Transverse colon (tissue), 3 donors: Measurements from ENCODE around the gene ATP2A1.

Experiments used
- EP300 ChIP-seq: sonication (generic); formaldehyde crosslinking; IDR thresholded peaks from one replicate; pipeline ENCODE4 v1.6.1; 2017; ENCODE audit warnings: antibody characterized with exemption, low read depth
- POLR2A ChIP-seq: fragments of 450-650 bp; IDR thresholded peaks from one replicate; pipeline ENCODE4 v1.6.1; 2016; ENCODE audit warnings: antibody characterized with exemption, mild to moderate bottlenecking, moderate library complexity
- TF ChIP-seq, protein P1 (sequence below), 5 experiments: fragments of 200-600 bp in 3 of 5; fragments of 450-650 bp in 2 of 5; sonication (generic) in 3 of 5; IDR thresholded peaks; 1 replicate in 2 of 5; 2 replicates in 3 of 5; pipeline ENCODE4 v1.5.1; 2016 to 2017; ENCODE audit warnings: antibody characterized with exemption in 5 of 5, inconsistent platforms in 3 of 5, mild to moderate bottlenecking in 2 of 5, moderate library complexity in 1 of 5

DNA sequence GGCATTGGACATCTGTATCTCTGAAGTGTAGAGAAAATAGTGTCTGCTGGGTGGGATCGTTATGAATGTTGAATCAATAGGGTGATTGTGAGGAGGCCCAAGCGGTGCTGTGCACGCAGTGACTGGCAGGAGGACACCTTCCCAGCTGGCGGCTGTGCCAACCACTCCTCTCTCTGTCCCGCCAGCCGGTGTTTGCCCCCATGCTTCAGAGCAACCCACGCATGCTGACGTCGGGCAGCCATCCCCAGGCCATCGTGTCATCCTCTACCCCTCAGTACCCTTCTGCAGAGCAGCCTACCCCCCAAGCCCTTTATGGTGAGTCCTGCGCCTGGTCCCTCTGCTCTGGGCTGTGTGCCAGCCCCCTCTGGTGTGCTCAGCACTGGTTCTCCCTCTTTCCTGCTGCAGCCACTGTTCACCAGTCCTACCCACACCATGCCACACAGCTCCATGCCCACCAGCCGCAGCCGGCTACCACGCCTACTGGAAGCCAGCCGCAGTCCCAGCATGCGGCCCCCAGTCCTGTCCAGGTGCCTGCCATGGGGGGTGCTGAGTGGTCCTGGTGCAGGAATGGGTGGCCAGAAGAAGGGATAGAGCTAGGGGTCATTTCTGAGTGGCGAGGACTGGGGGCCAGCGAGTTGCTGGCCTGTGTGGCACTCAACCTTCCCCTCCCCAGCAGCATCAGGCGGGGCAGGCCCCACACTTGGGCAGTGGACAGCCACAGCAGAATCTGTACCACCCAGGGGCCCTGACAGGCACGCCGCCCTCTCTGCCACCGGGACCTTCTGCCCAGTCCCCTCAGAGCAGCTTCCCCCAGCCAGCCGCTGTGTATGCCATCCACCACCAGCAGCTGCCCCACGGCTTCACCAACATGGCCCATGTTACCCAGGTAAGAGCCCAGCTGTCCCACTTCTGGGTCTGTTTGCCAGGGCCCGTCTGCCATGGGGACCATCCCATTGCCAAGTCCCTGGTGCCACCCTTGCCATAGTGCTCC, 43.1 kb upstream of the ATP2A1 start:
- TF ChIP-seq POLR2A (no peak), EP300 (no peak)
- TF ChIP-seq, protein P1, sequence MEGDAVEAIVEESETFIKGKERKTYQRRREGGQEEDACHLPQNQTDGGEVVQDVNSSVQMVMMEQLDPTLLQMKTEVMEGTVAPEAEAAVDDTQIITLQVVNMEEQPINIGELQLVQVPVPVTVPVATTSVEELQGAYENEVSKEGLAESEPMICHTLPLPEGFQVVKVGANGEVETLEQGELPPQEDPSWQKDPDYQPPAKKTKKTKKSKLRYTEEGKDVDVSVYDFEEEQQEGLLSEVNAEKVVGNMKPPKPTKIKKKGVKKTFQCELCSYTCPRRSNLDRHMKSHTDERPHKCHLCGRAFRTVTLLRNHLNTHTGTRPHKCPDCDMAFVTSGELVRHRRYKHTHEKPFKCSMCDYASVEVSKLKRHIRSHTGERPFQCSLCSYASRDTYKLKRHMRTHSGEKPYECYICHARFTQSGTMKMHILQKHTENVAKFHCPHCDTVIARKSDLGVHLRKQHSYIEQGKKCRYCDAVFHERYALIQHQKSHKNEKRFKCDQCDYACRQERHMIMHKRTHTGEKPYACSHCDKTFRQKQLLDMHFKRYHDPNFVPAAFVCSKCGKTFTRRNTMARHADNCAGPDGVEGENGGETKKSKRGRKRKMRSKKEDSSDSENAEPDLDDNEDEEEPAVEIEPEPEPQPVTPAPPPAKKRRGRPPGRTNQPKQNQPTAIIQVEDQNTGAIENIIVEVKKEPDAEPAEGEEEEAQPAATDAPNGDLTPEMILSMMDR (IDR thresholded peaks at IDR 0.05) = no peak
